ENCODE measurements around the gene LFNG.

LFNG gene

DNA sequence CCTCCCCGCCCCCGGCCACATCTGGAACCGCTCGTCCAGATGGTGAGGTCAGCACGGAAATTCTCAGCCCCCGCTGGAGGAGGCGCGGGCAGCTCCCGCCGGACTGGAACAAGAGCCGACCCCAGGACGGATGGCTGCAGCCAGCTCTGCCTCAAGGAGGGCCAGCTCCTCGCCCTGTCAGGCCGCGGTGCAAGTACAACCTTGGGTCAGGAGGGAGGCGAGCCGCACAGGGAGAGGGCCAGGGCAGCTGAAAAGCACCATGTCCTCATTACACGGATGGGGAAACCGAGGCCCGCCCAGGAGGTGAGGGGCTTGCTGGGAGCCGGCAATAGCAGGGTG, 39.5 kb upstream of the LFNG start:
- no peaks in the 10 kb centered on the region; the same call in 1 of the 2 replicates for H3K27me3 ChIP-seq
- H3K36me3 ChIP-seq, result no peaks in the 10 kb centered on the region
- peaks cover 4% of the 10 kb centered on the region; the same call in 1 of the 2 replicates for H3K9me3 ChIP-seq
- H3K4me1 ChIP-seq, result peaks cover 7% of the 10 kb centered on the region
- DNase-seq, result no peak
- H3K4me3 ChIP-seq (ENCODE audit: low read depth, low read length), result no peak overlapping the region
- TF ChIP-seq, protein P1, sequence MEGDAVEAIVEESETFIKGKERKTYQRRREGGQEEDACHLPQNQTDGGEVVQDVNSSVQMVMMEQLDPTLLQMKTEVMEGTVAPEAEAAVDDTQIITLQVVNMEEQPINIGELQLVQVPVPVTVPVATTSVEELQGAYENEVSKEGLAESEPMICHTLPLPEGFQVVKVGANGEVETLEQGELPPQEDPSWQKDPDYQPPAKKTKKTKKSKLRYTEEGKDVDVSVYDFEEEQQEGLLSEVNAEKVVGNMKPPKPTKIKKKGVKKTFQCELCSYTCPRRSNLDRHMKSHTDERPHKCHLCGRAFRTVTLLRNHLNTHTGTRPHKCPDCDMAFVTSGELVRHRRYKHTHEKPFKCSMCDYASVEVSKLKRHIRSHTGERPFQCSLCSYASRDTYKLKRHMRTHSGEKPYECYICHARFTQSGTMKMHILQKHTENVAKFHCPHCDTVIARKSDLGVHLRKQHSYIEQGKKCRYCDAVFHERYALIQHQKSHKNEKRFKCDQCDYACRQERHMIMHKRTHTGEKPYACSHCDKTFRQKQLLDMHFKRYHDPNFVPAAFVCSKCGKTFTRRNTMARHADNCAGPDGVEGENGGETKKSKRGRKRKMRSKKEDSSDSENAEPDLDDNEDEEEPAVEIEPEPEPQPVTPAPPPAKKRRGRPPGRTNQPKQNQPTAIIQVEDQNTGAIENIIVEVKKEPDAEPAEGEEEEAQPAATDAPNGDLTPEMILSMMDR (IDR thresholded peaks at IDR 0.05; ENCODE audit: low read depth, low read length), result no peak

DNA sequence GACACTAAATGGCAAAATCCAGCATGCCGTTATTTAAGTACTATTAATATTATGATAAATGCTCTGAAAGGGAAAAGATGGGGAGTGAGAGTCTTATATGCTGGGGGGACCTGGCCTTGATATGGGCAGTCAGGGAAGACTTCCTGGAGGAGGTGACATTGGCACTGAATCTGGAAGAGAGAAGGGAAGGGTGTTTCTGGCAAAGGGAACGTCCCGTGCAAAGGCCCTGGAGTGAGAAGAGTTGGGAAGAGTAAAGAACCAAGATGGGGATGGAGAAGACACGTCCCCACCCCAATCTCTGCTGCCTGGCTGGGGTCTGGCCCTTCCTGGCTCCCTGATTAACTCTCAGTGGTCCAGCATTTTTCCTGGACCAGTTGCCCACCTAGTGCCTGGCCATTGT, 38.4 kb upstream of the LFNG start:
- no peaks in the 10 kb centered on the region; the same call in 1 of the 2 replicates for H3K27me3 ChIP-seq
- H3K36me3 ChIP-seq, result no peaks in the 10 kb centered on the region
- no peak for DNase-seq
- TF ChIP-seq, protein P1 (IDR thresholded peaks at IDR 0.05; ENCODE audit: low read depth, low read length), result no peak
- peaks cover 7% of the 10 kb centered on the region for H3K4me1 ChIP-seq
- no peak overlapping the region for H3K4me3 ChIP-seq (ENCODE audit: low read depth, low read length)
- H3K9me3 ChIP-seq, result peaks cover 4% of the 10 kb centered on the region; the same call in 1 of the 2 replicates

DNA sequence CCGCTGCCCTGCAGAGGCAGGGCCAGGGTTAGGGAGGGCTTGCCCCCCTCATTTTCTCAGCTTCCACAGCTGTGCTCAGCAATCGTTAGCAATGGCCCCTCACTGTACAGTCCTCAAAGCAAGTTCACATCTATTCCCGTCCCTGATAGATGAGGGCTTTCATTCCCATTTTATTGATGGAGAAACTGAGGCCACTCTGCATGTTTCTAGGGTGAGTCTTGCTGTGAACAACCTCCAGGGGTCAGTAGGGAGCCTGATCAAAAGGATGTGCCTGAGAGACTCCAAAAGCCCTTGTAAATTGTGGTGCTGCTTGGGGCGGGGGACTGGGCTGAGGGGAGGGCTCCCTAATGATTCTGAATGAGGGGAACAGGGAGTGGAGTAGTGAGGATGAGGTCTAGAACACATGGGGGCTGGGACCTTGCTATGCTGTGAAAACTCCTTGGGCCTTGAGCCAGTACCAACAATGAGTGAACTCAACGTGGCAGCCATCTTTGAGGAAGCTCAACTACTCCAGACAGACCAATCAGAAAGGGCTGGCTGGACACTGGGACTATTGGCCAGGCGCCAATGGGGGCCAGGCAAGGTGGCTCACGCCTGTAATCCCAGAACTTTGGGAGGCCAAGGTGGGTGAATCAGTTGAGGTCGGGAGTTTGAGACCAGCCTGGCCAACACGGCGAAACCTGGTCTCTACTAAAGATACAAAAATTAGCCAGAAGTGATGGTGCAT, 36.7 kb upstream of the LFNG start:
- Histone ChIP-seq H3K27me3 (no peaks in the 10 kb centered on the region; the same call in 1 of the 2 replicates), H3K4me3 (ENCODE audit: low read depth, low read length) (no peak overlapping the region), H3K36me3 (no peaks in the 10 kb centered on the region), H3K4me1 (peaks cover 5% of the 10 kb centered on the region), H3K9me3 (peaks cover 4% of the 10 kb centered on the region; the same call in 1 of the 2 replicates)
- no peak for DNase-seq
- TF ChIP-seq, protein P1 (IDR thresholded peaks at IDR 0.05; ENCODE audit: low read depth, low read length), result peak; percentile 29

DNA sequence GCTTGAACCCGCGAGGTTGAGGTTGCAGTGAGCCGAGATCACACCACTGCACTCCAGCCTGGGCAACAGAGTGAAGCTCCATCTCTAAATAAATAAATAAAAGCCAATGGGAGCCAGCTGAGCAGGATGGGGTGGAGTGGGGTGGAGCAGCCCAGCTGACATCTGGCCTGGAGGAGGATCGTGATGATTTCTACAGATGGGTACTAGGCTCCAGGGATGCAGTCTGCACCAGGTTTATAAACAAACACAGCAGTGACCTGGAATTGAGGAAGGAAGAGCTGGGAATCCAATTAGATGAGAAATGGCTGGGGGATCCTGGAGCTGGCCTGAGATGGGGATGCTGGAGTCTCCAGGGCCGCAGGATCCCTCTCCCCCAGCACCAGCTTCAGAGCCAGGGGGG, 36.1 kb upstream of the LFNG start:
- peaks cover 4% of the 10 kb centered on the region; the same call in 1 of the 2 replicates for H3K9me3 ChIP-seq
- H3K27me3 ChIP-seq, result no peaks in the 10 kb centered on the region
- TF ChIP-seq, protein P1 (IDR thresholded peaks at IDR 0.05; ENCODE audit: low read depth, low read length), result no peak
- no peaks in the 10 kb centered on the region for H3K36me3 ChIP-seq
- no peak for DNase-seq
- no peaks in the 10 kb centered on the region; the same call in 1 of the 2 replicates for H3K4me1 ChIP-seq
- H3K4me3 ChIP-seq (ENCODE audit: low read depth, low read length), result no peak overlapping the region

DNA sequence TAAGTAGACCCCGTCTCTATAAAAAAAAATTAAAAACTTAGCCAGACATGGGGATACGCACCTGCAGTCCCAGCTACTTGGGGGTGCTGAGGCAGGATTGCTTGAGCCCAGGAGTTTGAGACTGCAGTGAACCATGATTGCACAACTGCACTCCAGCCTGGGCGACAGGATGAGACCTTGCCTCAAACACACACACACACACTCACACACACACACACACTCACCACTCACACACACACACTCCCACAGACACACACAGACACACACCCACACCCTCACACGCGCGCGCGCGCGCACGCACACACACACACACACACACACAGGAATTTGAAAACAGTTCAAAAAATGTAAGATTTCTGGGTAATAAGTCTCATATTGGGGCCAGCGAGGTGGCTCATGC, 34.7 kb upstream of the LFNG start:
- Histone ChIP-seq H3K4me1 (no peaks in the 10 kb centered on the region; the same call in 1 of the 2 replicates), H3K9me3 (peaks cover 4% of the 10 kb centered on the region; the same call in 1 of the 2 replicates), H3K27me3 (no peaks in the 10 kb centered on the region), H3K36me3 (no peaks in the 10 kb centered on the region), H3K4me3 (ENCODE audit: low read depth, low read length) (no peak overlapping the region)
- DNase-seq, result no peak
- TF ChIP-seq, protein P1 (IDR thresholded peaks at IDR 0.05; ENCODE audit: low read depth, low read length), result no peak

DNA sequence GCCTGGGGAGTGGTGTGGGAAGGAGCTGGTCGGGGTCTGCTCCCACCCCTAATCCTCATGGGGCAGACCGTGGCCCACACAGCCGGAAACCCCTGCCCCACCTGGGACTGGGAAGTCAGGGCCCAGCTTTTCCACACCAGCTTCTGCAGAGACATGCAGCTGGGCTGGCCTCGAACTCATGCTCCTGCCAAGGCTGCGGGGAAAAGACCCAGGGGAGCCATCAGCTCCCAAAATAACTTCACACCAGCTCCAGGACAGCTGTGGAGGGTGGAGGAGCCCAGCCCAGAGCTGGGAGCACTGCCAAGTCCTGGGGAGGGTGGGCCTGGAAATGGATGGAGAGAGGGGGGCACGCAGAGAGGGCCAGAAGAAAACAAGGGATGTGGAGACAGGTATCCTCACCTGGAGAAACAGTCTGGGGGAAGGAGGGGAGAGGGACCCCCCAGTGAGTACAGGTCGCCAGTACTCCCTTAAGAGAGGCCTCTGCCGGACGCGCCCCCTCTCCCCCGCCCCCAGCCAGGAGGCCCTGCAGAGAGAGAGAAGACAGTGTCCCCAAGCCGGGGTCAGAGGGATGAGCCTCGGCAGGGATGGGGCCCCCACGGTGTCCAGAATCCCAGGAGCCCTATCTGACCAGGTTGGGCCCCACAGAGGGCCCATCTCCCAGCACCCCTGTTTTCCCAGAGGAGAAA, 31.8 kb upstream of the LFNG start:
- TF ChIP-seq, protein P1 (IDR thresholded peaks at IDR 0.05; ENCODE audit: low read depth, low read length), result no peak
- H3K36me3 ChIP-seq, result no peaks in the 10 kb centered on the region
- peaks cover 4% of the 10 kb centered on the region; the same call in 1 of the 2 replicates for H3K9me3 ChIP-seq
- no peak overlapping the region for H3K4me3 ChIP-seq (ENCODE audit: low read depth, low read length)
- H3K27me3 ChIP-seq, result no peaks in the 10 kb centered on the region
- DNase-seq, result no peak
- no peaks in the 10 kb centered on the region; the same call in 1 of the 2 replicates for H3K4me1 ChIP-seq

Data from BE2C (cell line).